DOHH2 (cell line): ENCODE data around the gene ZNF474.

Source experiments
- CTCF ChIP-seq: fragments of 200-600 bp; sonication (generic); IDR thresholded peaks from one replicate; pipeline ENCODE4 v1.5.1; 2014; ENCODE audit warnings: antibody characterized with exemption, mild to moderate bottlenecking, low read depth, low read length; ENCODE audit not compliant: poor library complexity, severe bottlenecking
- EZH2phosphoT487 ChIP-seq: fragments of 200-600 bp; sonication (generic); IDR thresholded peaks from 2 replicates; pipeline ENCODE4 v1.6.1; 2017; ENCODE audit warnings: borderline replicate concordance, mild to moderate bottlenecking, antibody characterized with exemption, low read length, moderate library complexity, mixed read lengths

DNA sequence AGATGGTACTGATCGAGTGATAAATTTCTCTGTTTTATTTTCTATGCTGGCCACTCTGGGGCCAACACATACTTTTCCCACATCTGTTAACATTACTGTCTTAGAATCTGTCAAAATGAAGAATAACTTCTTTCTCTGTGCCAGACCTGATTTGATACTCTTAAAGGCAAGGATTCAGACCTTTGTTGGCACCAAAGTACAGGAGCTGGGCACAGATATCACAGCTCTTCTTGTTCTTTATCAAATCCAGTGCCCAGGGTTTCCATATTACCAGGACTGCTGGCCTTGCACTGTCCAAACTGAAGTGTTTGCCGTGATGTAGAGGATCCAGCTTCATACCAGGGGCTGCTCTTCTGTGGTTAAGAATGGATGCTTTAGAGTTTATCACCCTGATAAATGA is 20.9 kb downstream of the ZNF474 start:
- TF ChIP-seq CTCF (no peak), EZH2phosphoT487 (no peak)
